SU-DHL-6 (cell line): ENCODE measurements around the gene RASA1.

Experiments used
- H2AFZ ChIP-seq: fragments of 200-600 bp; sonication (generic); 2 replicates; pipeline ENCODE4 v1.6.1; 2014; ENCODE audit warnings: low read depth, mild to moderate bottlenecking, moderate library complexity, mixed read lengths, antibody characterized with exemption, low read length; ENCODE audit not compliant: severe bottlenecking
- H3F3A ChIP-seq: fragments of 200-600 bp; shearing (Covaris generic); 2 replicates; pipeline ENCODE4 v1.6.0; 2016; ENCODE audit warnings: antibody characterized with exemption, mild to moderate bottlenecking; ENCODE audit not compliant: insufficient read depth
- H3K27ac ChIP-seq: fragments of 200-600 bp; sonication (generic); 2 replicates; pipeline ENCODE4 v1.5.1; 2016; ENCODE audit warnings: low read depth, mild to moderate bottlenecking, low read length, moderate library complexity, mixed read lengths
- H3K27me3 ChIP-seq: fragments of 200-600 bp; sonication (generic), shearing (Covaris generic); 2 replicates; pipeline ENCODE4 v1.6.0; 2014; ENCODE audit warnings: mild to moderate bottlenecking, low read length
- H3K36me3 ChIP-seq: fragments of 200-600 bp; sonication (generic); 2 replicates; pipeline ENCODE4 v1.6.1; 2014; ENCODE audit warnings: mild to moderate bottlenecking, low read length, mixed read lengths
- H3K4me2 ChIP-seq: fragments of 300-600, 200-600 bp; shearing (Covaris generic), sonication (generic); 2 replicates; pipeline ENCODE4 v1.6.0; 2014; ENCODE audit warnings: low read length, low read depth, mild to moderate bottlenecking; ENCODE audit not compliant: poor library complexity, severe bottlenecking
- H3K4me3 ChIP-seq: fragments of 200-600 bp; sonication (generic); 2 replicates; pipeline ENCODE4 v1.5.1; 2014; ENCODE audit warnings: antibody characterized with exemption, low read length, mild to moderate bottlenecking, mixed read lengths; ENCODE audit not compliant: insufficient read depth, poor library complexity, severe bottlenecking
- H3K79me2 ChIP-seq: fragments of 200-600 bp; sonication (generic); 2 replicates; pipeline ENCODE4 v1.6.1; 2014; ENCODE audit warnings: mild to moderate bottlenecking, low read length, moderate library complexity; ENCODE audit not compliant: insufficient read depth
- H3K9ac ChIP-seq: fragments of 200-600 bp; sonication (generic); 2 replicates; pipeline ENCODE4 v1.7.0; 2014; ENCODE audit warnings: mild to moderate bottlenecking, low read length
- H3K9me2 ChIP-seq: fragments of 200-600 bp; sonication (generic); replicated peaks from 2 replicates; pipeline ENCODE4 v1.6.1; 2014; ENCODE audit warnings: low read length; ENCODE audit not compliant: insufficient read depth
- H3K9me3 ChIP-seq: fragments of 200-600 bp; sonication (generic); 2 replicates; pipeline ENCODE4 v1.6.1; 2014; ENCODE audit warnings: low read length, mixed read lengths; ENCODE audit not compliant: insufficient read depth
- H4K20me1 ChIP-seq: fragments of 200-600 bp; sonication (generic); 2 replicates; pipeline ENCODE4 v1.6.1; 2014; ENCODE audit warnings: low read depth, mild to moderate bottlenecking, antibody characterized with exemption, low read length, moderate library complexity, mixed read lengths
- EZH2phosphoT487 ChIP-seq: fragments of 200-600 bp; sonication (generic), shearing (Covaris generic); conservative IDR thresholded peaks from 2 replicates; pipeline ENCODE4 v1.6.1; 2018; ENCODE audit warnings: mild to moderate bottlenecking, antibody characterized with exemption, low read length, moderate library complexity, mixed read lengths
- TF ChIP-seq, protein P1 (sequence below): fragments of 200-600 bp; sonication (generic); IDR thresholded peaks from one replicate; pipeline ENCODE4 v1.5.1; 2017; ENCODE audit warnings: antibody characterized with exemption, mild to moderate bottlenecking, low read length, moderate library complexity; ENCODE audit not compliant: insufficient read depth, poor library complexity, severe bottlenecking

The RASA1 gene

DNA sequence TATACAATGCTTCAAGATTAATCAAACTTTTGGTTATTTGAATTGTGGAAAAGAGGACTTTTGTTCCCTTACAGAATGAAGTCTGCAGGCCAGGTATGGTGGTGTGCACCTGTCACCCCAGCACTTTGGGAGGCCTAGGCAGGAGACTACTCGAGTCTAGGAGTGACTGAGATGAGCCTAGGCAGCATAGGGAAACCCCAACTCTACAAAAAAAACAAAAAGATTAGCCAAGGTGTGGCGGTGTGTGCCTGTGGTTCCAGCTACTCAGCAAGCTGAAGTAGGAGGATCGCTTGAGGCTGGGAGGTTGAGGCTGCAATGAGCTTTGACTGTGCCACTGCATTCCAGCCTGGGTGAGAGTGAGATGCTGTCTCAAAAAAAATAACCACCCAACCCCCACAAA is 135.7 kb downstream of the RASA1 start:
- Histone ChIP-seq H3K9me3 (no peaks in the 10 kb centered on the region), H2AFZ (no peak overlapping the region), H3K9me2 (no peaks in the 10 kb centered on the region), H3K27me3 (no peaks in the 10 kb centered on the region), H3K36me3 (peaks cover 70% of the 10 kb centered on the region), H4K20me1 (no peaks in the 10 kb centered on the region; the same call in 1 of the 2 replicates), H3F3A (peaks cover 21% of the 10 kb centered on the region; the same call in 1 of the 2 replicates), H3K4me3 (no peak overlapping the region), H3K79me2 (peaks cover 5% of the 10 kb centered on the region; the same call in 1 of the 2 replicates), H3K4me2 (no peak overlapping the region), H3K27ac (no peak overlapping the region), H3K9ac (no peak overlapping the region)
- TF ChIP-seq, protein P1, sequence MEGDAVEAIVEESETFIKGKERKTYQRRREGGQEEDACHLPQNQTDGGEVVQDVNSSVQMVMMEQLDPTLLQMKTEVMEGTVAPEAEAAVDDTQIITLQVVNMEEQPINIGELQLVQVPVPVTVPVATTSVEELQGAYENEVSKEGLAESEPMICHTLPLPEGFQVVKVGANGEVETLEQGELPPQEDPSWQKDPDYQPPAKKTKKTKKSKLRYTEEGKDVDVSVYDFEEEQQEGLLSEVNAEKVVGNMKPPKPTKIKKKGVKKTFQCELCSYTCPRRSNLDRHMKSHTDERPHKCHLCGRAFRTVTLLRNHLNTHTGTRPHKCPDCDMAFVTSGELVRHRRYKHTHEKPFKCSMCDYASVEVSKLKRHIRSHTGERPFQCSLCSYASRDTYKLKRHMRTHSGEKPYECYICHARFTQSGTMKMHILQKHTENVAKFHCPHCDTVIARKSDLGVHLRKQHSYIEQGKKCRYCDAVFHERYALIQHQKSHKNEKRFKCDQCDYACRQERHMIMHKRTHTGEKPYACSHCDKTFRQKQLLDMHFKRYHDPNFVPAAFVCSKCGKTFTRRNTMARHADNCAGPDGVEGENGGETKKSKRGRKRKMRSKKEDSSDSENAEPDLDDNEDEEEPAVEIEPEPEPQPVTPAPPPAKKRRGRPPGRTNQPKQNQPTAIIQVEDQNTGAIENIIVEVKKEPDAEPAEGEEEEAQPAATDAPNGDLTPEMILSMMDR = no peak
- no peak for TF ChIP-seq EZH2phosphoT487

DNA sequence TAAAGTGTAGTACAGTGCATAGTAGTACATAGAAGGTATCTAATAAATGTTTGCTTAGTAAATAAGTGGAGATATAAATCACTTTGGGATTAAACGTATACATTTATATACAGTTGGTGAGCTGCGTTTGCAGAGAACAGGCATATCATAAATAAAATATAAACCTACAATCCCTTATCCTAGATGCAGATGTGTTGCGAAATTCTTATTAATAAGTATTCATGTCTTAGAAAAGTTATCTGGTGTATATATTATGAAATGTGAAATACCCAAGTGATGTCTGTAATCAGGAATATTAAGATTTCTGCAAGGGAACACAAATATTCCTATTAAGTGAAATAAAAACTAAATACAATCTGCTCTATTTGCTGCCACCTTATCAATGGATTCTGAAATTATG is 136.2 kb downstream of the RASA1 start:
- H3K4me2 ChIP-seq = no peak overlapping the region
- peaks cover 10% of the 10 kb centered on the region; the same call in 1 of the 2 replicates for H3K79me2 ChIP-seq
- peaks cover 75% of the 10 kb centered on the region for H3K36me3 ChIP-seq
- no peaks in the 10 kb centered on the region for H3K9me3 ChIP-seq
- TF ChIP-seq EZH2phosphoT487 = no peak
- TF ChIP-seq, protein P1 = no peak
- no peak overlapping the region for H3K4me3 ChIP-seq
- peaks cover 21% of the 10 kb centered on the region; the same call in 1 of the 2 replicates for H3F3A ChIP-seq
- no peaks in the 10 kb centered on the region for H3K27me3 ChIP-seq
- no peak overlapping the region for H3K9ac ChIP-seq
- no peaks in the 10 kb centered on the region for H3K9me2 ChIP-seq
- H4K20me1 ChIP-seq = no peaks in the 10 kb centered on the region; the same call in 1 of the 2 replicates
- no peak overlapping the region for H3K27ac ChIP-seq
- H2AFZ ChIP-seq = no peak overlapping the region

DNA sequence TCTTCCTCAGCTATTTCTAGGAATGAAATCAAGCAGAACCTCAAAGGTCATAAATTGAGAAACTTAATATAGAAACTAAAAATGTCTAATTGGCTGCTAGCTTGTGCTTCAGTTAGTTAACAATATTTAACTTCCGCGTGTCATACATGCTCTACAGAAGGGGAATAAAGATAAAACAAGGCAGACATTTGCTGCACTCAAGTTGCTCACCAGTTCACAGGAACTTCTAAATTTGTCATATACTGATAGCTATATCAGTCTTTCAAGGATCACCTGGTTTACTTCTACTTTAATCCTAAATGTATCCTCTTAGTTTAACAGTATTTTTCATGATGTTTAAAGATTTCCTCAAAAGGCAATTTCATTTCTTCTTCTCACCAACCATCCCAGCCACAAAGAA is 136.7 kb downstream of the RASA1 start:
- peaks cover 21% of the 10 kb centered on the region; the same call in 1 of the 2 replicates for H3F3A ChIP-seq
- H2AFZ ChIP-seq = no peak overlapping the region
- H3K9ac ChIP-seq = no peak overlapping the region
- H3K4me2 ChIP-seq = no peak overlapping the region
- H3K9me2 ChIP-seq = no peaks in the 10 kb centered on the region
- TF ChIP-seq, protein P1 = no peak
- TF ChIP-seq EZH2phosphoT487 = no peak
- H3K9me3 ChIP-seq = no peaks in the 10 kb centered on the region
- peaks cover 3% of the 10 kb centered on the region; the same call in 1 of the 2 replicates for H4K20me1 ChIP-seq
- peaks cover 79% of the 10 kb centered on the region for H3K36me3 ChIP-seq
- H3K27me3 ChIP-seq = no peaks in the 10 kb centered on the region
- no peak overlapping the region for H3K4me3 ChIP-seq
- peaks cover 10% of the 10 kb centered on the region; the same call in 1 of the 2 replicates for H3K79me2 ChIP-seq
- H3K27ac ChIP-seq = no peak overlapping the region
